Erythroblast (primary cell): ENCODE measurements around the gene CPD.
"Not testable (repeated sequence)": the region's sequence is repeated elsewhere in the genome, so short reads cannot be mapped to it uniquely, and the experiment has no call there.

Experiments used
- GATA1 ChIP-seq: IDR thresholded peaks from 2 replicates; pipeline ENCODE4 v1.6.1; 2011; ENCODE audit warnings: low read depth, mild to moderate bottlenecking, control low read depth, low read length, moderate library complexity
- POLR2A ChIP-seq: IDR thresholded peaks from 2 replicates; pipeline ENCODE4 v1.6.1; 2011; ENCODE audit warnings: mild to moderate bottlenecking, low read length

DNA sequence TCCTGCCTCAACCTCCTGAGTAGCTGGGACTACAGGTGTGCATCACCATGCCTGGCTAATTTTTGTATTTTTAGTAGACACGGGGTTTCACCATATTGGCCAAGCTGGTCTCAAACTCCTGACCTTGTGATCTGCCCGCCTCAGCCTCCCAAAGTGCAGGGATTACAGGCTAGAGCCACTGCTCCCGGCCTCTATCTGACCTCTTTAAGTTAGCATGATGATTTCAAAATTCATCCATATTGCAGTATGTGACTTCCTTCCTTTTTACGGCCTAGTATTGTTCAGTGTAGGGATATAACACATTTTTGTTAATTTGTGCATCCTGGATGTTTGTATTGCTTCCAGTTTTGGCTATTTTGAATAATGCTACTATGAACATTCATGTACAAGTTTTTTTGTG lies 27.5 kb upstream of the CPD start:
- not testable (repeated sequence) for TF ChIP-seq POLR2A, GATA1
